T-cell (primary cell): Measurements from ENCODE around the gene EPC2. TPM values are rescaled to one million over a fixed set of nuclear protein-coding genes. Genes with fewer than 3 reads are reported as not detected.

Experiments
- ATAC-seq, 4 experiments: fragments of 200-7000 bp in 3 of 4; fragments of 150-1000 bp in 1 of 4; cut with Tn5 transposase; replicated peaks in 1 of 4; 1 replicate in 3 of 4; 2 replicates in 1 of 4; pipeline ENCODE4 v1.10.0; 2021; ENCODE audit warnings: moderate library complexity in 3 of 4, mild to moderate bottlenecking in 2 of 4, moderate number of reproducible peaks in 1 of 4
- CTCF ChIA-PET, 2 donors: fragments of 300-600 bp; sonication (Branson Sonifier 250); formaldehyde crosslinking; loops; one replicate each; lab custom pipeline; 2022; ENCODE audit warnings: antibody characterized with exemption in 2 of 2; lab: Charles Lee
- POLR2A ChIA-PET, 2 donors: fragments of 300-600 bp; sonication (Branson Sonifier 250); formaldehyde crosslinking; loops; one replicate each; lab custom pipeline; 2022; ENCODE audit warnings: antibody characterized with exemption in 2 of 2; lab: Charles Lee
- DNase-seq, 35 experiments: peaks; one replicate each; pipeline versions ENCODE4 v3.0.0 to v3.0.0-alpha.2; 2013 to 2023
- H3K27ac ChIP-seq: one replicate; pipeline ENCODE4 v1.5.1; 2013; ENCODE audit warnings: low read length
- H3K27me3 ChIP-seq, 2 experiments: replicated peaks in 1 of 2; 1 replicate in 1 of 2; 2 replicates in 1 of 2; pipeline versions ENCODE4 v1.6.1 to v1.7.0; 2013; ENCODE audit warnings: low read length in 1 of 2, mixed read lengths in 1 of 2; ENCODE audit not compliant: control insufficient read depth in 2 of 2, insufficient read depth in 2 of 2; ENCODE audit errors: extremely low read depth in 1 of 2
- H3K36me3 ChIP-seq, 2 donors: 1 replicate in 1 of 2; 2 replicates in 1 of 2; pipeline versions ENCODE4 v1.6.1 to v1.7.0; 2013; ENCODE audit warnings: low read length in 1 of 2; ENCODE audit not compliant: control insufficient read depth in 2 of 2, insufficient read depth in 1 of 2; ENCODE audit errors: extremely low read depth in 1 of 2
- H3K4me1 ChIP-seq, 2 experiments: 1 replicate in 1 of 2; 2 replicates in 1 of 2; pipeline versions ENCODE4 v1.6.1 to v1.7.0; 2013; ENCODE audit warnings: low read length in 2 of 2, mixed read lengths in 1 of 2; ENCODE audit not compliant: insufficient read depth in 2 of 2, control insufficient read depth in 1 of 2; ENCODE audit errors: extremely low read depth in 1 of 2
- H3K4me3 ChIP-seq, 2 donors: 1 replicate in 1 of 2; 2 replicates in 1 of 2; pipeline versions ENCODE4 v1.5.1 to v1.7.0; 2013; ENCODE audit warnings: mild to moderate bottlenecking in 2 of 2, low read length in 1 of 2, moderate library complexity in 1 of 2; ENCODE audit not compliant: control insufficient read depth in 1 of 2; ENCODE audit errors: extremely low read depth in 1 of 2
- H3K9me3 ChIP-seq: 2 replicates; pipeline ENCODE4 v1.7.0; 2013
- H3K27ac Mint-ChIP-seq, 2 donors: one replicate each; pipeline ENCODE4 v1.8.0; 2020 to 2021; ENCODE audit warnings: mild to moderate bottlenecking in 2 of 2, mixed read lengths in 2 of 2
- H3K27me3 Mint-ChIP-seq, 2 donors: one replicate each; pipeline ENCODE4 v1.8.0; 2021 to 2022; ENCODE audit warnings: mixed read lengths in 2 of 2
- H3K36me3 Mint-ChIP-seq: one replicate; pipeline ENCODE4 v1.8.0; 2021; ENCODE audit warnings: mixed read lengths
- H3K4me1 Mint-ChIP-seq, 3 donors: one replicate each; pipeline ENCODE4 v1.8.0; 2020 to 2022; ENCODE audit warnings: mixed read lengths in 3 of 3, mild to moderate bottlenecking in 1 of 3
- H3K4me3 Mint-ChIP-seq, 3 donors: one replicate each; pipeline ENCODE4 v1.8.0; 2020 to 2022; ENCODE audit warnings: mild to moderate bottlenecking in 3 of 3, mixed read lengths in 3 of 3, moderate library complexity in 3 of 3
- H3K9me3 Mint-ChIP-seq, 3 donors: one replicate each; pipeline ENCODE4 v1.8.0; 2020 to 2022; ENCODE audit warnings: mixed read lengths in 3 of 3
- WGBS: methylation state at CpG from one replicate; pipeline ENCODE4 v1.1.5; 2013; ENCODE audit warnings: missing lambda C conversion rate; ENCODE audit not compliant: insufficient coverage; 5-methylcytosine and 5-hydroxymethylcytosine counted together
- total RNA-seq, 35 experiments: library from RNA in 6 of 35; stranded (reverse) in 6 of 35; fragments of 120-200 nt in 1 of 35; gene quantifications; one replicate each; pipeline versions ENCODE4 v1.2.1 to v1.2.4 and lab custom pipeline; 2013 to 2026

The EPC2 gene
- total RNA-seq, 5 donors from 2014 or later (not counting 1 experiment from before 2014, with no cell fraction given), result 54.3 to 84.3 (median 66.9) TPM

GRCh38 chr2:148701039-148701438, 56.5 kb downstream of the EPC2 start:
- H3K9me3 Mint-ChIP-seq, result peaks cover 14 to 23% (median 22%) of the 10 kb centered on the region in 3 donors
- no peak overlapping the region for H3K27ac Mint-ChIP-seq
- CTCF ChIA-PET, result no interaction called here
- H3K4me3 Mint-ChIP-seq, result no peak overlapping the region
- Histone ChIP-seq H3K4me1 (no peaks in the 10 kb centered on the region), H3K9me3 (peaks cover 6% of the 10 kb centered on the region), H3K4me3 (no peak overlapping the region), H3K36me3 (peaks cover 0 to 8% of the 10 kb centered on the region in 2 donors), H3K27me3 (no peaks in the 10 kb centered on the region), H3K27ac (no peak overlapping the region)
- H3K27me3 Mint-ChIP-seq, result no peaks in the 10 kb centered on the region
- peaks cover 31 to 46% (median 43%) of the 10 kb centered on the region in 3 donors for H3K4me1 Mint-ChIP-seq
- DNase-seq, result no peak
- peaks cover 81% of the 10 kb centered on the region for H3K36me3 Mint-ChIP-seq
- no peak for ATAC-seq
- POLR2A ChIA-PET, result interaction anchor here in 1 of 2 donors (0.6 kb wide), 1 partner anchor 830 kb away, joined by 3 read pairs; no protein-coding TSS in a partner anchor
- WGBS, result no CpG with 5 or more reads among the region's 3 CpGs

- H3K36me3 Mint-ChIP-seq, result peaks cover 78% of the 10 kb centered on the region
- H3K4me1 Mint-ChIP-seq, result peaks cover 30 to 42% (median 39%) of the 10 kb centered on the region in 3 donors
- Histone ChIP-seq H3K4me3 (no peak overlapping the region), H3K27ac (no peak overlapping the region), H3K4me1 (no peaks in the 10 kb centered on the region), H3K27me3 (no peaks in the 10 kb centered on the region), H3K36me3 (peaks cover 0 to 6% of the 10 kb centered on the region in 2 donors), H3K9me3 (peaks cover 6% of the 10 kb centered on the region)
- no peak for ATAC-seq
- no peak for DNase-seq
- H3K27ac Mint-ChIP-seq, result no peak overlapping the region
- CTCF ChIA-PET, result no interaction called here
- H3K4me3 Mint-ChIP-seq, result no peak overlapping the region
- H3K27me3 Mint-ChIP-seq, result no peaks in the 10 kb centered on the region
- POLR2A ChIA-PET, result no interaction called here
- H3K9me3 Mint-ChIP-seq, result peaks cover 14 to 23% (median 22%) of the 10 kb centered on the region in 3 donors
Measured at GRCh38 chr2:148701877-148702276, 57.3 kb downstream of the EPC2 start.

- ChIA-PET CTCF (no interaction called here), POLR2A (interaction anchor here in 1 of 2 donors (0.5 kb wide), 1 partner anchor 878 kb away, joined by 7 read pairs; no protein-coding TSS in a partner anchor)
- Mint-ChIP-seq H3K36me3 (peaks cover 74% of the 10 kb centered on the region), H3K4me1 (peaks cover 31 to 40% (median 35%) of the 10 kb centered on the region in 3 donors), H3K9me3 (peaks cover 16 to 23% (median 23%) of the 10 kb centered on the region in 3 donors), H3K27ac (no peak overlapping the region), H3K27me3 (no peaks in the 10 kb centered on the region), H3K4me3 (no peak overlapping the region)
- no peak for DNase-seq
- Histone ChIP-seq H3K27ac (no peak overlapping the region), H3K9me3 (peaks cover 6% of the 10 kb centered on the region), H3K4me3 (no peak overlapping the region), H3K4me1 (no peaks in the 10 kb centered on the region), H3K27me3 (no peaks in the 10 kb centered on the region), H3K36me3 (peaks cover 0 to 6% of the 10 kb centered on the region in 2 donors)
- WGBS, result no CpG with 5 or more reads among the region's 1 CpG
- no peak for ATAC-seq
Measured at GRCh38 chr2:148702475-148702874, 57.9 kb downstream of the EPC2 start.

GRCh38 chr2:148704247-148704646, 59.7 kb downstream of the EPC2 start:
- Histone ChIP-seq H3K9me3 (peaks cover 6% of the 10 kb centered on the region), H3K27ac (no peak overlapping the region), H3K4me3 (no peak overlapping the region), H3K4me1 (no peaks in the 10 kb centered on the region), H3K36me3 (peaks cover 0 to 6% of the 10 kb centered on the region in 2 donors), H3K27me3 (no peaks in the 10 kb centered on the region)
- CTCF ChIA-PET, result interaction anchor here in 1 of 2 donors (0.5 to 0.7 kb wide), 2 partner anchors 644 to 766 kb away, joined by 3 to 6 read pairs; no protein-coding TSS in a partner anchor
- Mint-ChIP-seq H3K27ac (no peak overlapping the region), H3K36me3 (peaks cover 83% of the 10 kb centered on the region), H3K4me3 (no peak overlapping the region), H3K9me3 (peaks cover 19 to 36% (median 21%) of the 10 kb centered on the region in 3 donors), H3K4me1 (peaks cover 35 to 45% (median 35%) of the 10 kb centered on the region in 3 donors), H3K27me3 (no peaks in the 10 kb centered on the region)
- DNase-seq (no peak), ATAC-seq (no peak)
- POLR2A ChIA-PET, result no interaction called here

GRCh38 chr2:148716378-148716920, 71.9 kb downstream of the EPC2 start:
- POLR2A ChIA-PET, result no interaction called here

GRCh38 chr2:148718039-148718438, 73.5 kb downstream of the EPC2 start:
- Histone ChIP-seq H3K36me3 (no peaks in the 10 kb centered on the region), H3K4me1 (peaks cover 10 to 15% of the 10 kb centered on the region in 2 experiments), H3K27me3 (no peaks in the 10 kb centered on the region), H3K27ac (no peak overlapping the region), H3K4me3 (no peak overlapping the region), H3K9me3 (peaks cover 3% of the 10 kb centered on the region)
- Mint-ChIP-seq H3K27me3 (no peaks in the 10 kb centered on the region), H3K4me1 (peaks cover 93 to 97% (median 96%) of the 10 kb centered on the region in 3 donors), H3K9me3 (peaks cover 0 to 8% (median 5%) of the 10 kb centered on the region in 3 donors), H3K27ac (peak overlapping the region in 1 of 2 donors; percentile 66), H3K4me3 (peak overlapping the region in 1 of 3 donors; percentile 49), H3K36me3 (peaks cover 47% of the 10 kb centered on the region)
- WGBS, result 40% methylated on average over 1 of the region's 3 CpGs
- ChIA-PET POLR2A (no interaction called here), CTCF (no interaction called here)
- DNase-seq, result no peak
- no peak for ATAC-seq

More at GRCh38 chr2:148716378-148716920, 71.9 kb downstream of the EPC2 start:
- Histone ChIP-seq H3K4me3 (no peak overlapping the region), H3K4me1 (peaks cover 7 to 15% of the 10 kb centered on the region in 2 experiments), H3K9me3 (peaks cover 3% of the 10 kb centered on the region), H3K27ac (no peak overlapping the region), H3K27me3 (no peaks in the 10 kb centered on the region), H3K36me3 (no peaks in the 10 kb centered on the region)
- Mint-ChIP-seq H3K36me3 (peaks cover 43% of the 10 kb centered on the region), H3K4me3 (peak overlapping the region in 1 of 3 donors; percentile 49), H3K27me3 (no peaks in the 10 kb centered on the region), H3K4me1 (peaks cover 93 to 97% (median 94%) of the 10 kb centered on the region in 3 donors), H3K27ac (peak overlapping the region; percentile 25 to 55), H3K9me3 (peaks cover 0 to 8% (median 5%) of the 10 kb centered on the region in 3 donors)
- ATAC-seq (no peak), DNase-seq (no peak)
- CTCF ChIA-PET, result no interaction called here
- WGBS, result 43% methylated on average over 1 of the region's 2 CpGs
